ENCODE measurements around the gene SLC25A25.
"Not testable (repeated sequence)": the region's sequence is repeated elsewhere in the genome, so short reads cannot be mapped to it uniquely, and the experiment has no call there.

The SLC25A25 gene

DNA sequence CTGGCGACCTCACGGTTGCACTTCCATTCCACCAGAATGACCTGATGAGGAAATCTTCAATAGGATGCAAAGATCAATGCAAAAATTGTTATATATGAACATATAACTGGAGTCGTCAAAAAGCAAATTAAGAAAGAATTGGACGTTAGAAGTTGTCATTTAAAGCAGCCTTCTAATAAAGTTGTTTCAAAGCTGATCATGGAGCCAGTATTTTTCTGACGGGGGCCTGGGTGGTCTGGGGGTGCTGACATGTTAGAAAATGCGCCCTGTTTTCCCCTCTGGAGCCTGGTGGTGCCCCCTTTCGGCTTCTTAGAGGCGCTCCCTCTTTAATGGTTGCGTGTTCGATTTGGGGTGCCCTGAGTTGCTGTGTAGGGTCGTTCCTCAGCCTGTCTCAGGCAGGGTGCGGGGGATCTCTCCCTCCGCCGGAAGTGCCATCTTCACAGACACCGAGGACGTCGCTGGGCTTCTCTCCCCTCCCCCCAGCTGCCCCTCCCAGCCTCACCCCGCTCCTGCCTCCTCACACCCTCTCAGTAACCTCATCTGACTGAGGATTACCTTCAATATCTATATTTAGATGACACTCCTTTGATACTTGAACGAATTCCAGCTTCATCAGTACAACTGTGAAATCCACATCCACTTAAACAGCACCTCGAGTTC is 41.1 kb downstream of the SLC25A25 start:
- DNase-seq (ENCODE audit: low spot score) = no peak

DNA sequence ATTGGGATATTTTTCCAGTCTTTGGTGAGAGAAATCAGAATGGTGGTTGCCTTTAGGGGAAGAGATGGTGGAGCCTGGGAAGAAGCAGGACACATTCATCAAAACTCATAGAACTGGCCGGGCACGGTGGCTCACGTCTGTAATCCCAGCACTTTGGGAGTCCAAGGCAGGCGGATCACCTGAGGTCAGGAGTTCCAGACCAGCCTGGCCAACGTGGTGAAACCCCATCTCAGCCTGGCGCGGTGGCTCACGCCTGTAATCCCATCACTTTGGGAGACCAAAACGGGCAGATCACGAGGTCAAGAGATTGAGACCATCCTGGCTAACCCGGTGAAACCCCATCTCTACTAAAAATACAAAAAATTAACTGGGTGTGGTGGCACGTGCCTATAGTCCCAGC is 43.7 kb downstream of the SLC25A25 start:
- DNase-seq (ENCODE audit: low spot score) = not testable (repeated sequence)

DNA sequence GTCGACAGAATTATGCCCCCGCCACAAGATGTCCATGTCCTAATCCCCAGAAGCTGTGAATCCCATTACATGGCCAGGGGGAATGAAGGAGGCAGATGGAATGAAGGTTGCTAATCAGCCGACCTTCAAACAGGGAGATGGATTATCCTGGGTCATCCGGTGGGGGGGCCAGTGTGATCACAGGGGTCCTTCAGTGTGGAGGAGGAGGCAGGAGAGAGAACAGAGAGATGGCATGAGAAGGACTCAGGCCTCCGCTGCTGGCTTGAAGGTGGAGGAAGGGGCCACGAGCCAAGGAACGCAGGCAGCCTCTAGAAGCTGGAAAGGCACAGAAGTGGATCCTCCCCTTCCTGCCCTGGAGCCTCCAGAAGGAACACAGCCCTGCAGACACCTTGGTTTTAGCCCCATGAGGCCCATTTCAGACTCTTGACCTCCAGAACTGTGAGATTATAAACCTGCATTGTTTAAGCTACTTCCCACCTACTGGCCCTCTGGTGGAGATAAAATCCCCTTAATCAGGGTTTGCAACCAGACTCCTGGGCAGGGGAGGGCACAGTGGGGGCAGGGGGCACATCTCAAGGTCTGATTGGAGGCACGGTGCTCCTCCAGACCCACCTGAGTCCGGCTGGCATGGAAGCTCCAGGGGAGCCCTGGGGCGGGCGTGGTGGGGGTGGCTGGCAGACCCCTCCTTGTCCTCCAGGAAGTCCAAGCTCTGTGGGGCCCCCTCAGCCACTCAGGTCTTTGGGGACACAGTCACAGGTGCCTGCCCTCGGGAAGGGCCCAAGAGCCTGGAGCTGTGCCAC is 45.7 kb downstream of the SLC25A25 start:
- no peak for DNase-seq (ENCODE audit: low spot score)

DNA sequence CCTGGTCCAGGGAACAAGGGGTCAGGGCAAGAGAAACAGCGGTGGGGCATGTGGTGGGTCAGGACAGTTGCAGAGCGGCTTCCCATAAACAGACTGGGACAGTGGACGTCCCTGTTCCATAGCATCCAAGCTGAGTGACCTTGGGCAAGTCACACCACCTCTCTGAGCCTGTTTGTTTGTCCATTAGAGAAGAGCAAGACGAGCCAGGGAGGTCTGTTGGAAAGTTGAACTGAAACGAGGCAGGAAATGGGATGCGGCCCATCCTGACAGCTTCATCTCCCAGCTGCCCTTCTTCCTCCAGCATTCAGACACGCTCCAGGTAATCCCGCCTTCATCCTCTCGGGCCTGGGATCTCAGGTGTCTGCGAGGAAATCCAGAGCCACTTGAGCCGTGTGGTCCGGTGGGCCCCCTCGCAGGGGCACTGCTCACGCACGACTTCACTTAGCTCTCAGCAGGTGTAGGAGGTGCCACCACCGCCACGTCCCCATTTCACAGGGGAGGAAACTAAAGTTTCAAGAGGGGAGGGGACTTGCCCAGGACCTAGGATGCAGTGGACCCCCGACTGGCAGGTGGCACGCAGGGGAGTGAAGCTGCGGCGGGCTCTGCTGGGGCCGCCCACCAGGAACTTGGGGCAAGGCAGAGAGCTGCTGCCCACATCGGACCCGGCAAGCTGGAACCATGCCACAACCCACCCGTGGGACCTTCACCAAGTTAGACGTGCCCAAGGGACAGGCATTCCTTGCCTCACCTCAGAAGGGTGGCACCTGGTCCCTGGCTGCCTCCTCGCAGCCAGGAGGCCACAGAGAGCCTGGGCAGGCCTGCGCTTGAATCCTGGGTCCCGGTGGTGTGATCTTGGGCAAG is 46.5 kb downstream of the SLC25A25 start:
- DNase-seq (ENCODE audit: low spot score) = no peak

DNA sequence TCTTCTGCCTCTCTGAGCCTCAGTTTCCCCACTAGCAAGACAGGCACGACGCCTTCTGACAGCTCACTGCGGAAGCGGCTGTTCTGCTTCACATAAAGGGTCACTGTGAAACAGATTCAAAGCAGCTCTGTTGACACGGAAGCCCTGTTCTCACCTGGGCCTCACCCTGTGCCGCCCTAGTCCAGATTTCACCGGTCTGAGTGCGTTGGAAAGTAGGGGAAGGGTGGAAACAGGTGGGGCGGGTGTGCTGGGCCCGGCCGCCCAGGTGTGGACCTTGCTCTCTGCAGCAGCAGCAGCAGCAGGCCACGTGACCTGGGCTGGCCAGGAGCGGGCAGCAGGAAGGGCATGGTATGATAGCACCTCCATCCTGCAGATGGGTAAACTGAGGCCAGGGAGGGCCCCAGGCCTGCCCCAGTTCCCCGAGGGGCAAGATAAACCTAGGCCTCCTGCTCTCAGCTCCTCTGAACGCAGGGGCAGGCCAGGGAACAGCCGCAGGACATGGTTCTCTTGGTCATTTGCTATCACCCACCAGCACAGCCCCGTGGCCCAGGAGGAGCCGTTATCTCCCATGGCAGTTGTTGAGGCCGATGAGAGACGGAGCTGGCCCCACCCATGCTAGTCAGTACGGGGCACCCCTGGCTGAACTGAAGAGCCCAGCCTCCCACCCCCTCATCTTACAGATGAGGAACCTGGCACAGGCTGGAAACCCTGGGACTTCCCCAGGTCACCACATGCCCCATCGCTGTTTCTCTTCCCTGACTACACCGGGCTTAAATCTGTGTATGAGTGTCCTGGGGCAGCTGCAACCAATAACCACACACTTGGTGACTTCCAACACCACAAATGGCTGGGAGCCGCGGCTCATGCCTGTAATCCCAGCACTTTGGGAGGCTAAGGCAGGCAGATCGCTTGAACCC is 47.4 kb downstream of the SLC25A25 start:
- DNase-seq (ENCODE audit: low spot score) = no peak

DNA sequence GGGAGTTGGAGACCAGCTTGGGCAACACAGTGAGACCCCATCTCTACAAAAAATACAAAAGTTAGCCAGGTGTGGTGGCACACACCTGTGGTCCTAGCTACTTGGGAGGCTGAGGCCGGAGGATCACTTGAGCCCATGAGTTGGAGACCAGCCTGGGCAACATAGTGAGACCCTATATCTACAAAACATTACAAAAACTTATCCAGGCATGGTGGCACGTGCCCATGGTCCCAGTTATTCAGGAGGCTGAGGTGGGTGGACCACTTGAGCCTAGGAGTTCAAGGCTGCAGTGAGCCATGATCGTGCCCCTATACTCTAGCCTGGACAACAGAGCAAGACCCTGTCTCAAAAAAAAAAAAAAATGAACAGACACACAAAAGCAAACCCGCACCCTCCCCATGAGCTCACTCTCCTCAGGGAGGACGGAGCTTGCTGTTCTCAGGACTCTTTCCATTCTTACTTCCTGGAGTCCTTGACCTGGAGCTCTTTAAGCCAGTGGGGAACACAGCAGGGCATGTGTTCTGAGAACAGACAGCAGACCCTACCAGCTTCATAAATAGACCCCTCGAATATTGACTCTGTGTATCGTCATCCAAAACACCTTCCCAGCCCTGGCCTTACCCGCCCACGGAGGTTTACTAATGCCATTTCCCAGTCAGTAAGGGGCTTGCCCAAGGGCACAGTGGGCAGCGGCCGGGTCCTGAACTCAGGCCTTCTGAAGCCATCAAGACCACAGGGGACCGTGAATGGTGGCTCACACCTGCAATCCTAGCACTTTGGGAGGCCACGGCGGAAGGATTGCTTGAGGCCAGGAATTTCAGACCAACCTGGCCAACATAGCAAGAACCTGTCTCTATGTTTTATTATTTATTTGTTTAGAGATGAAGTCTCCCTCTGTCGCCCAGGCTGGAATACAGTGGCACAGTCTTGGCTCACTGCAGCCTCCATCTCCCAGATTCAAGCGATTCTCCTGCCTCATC is 48.4 kb downstream of the SLC25A25 start:
- DNase-seq (ENCODE audit: low spot score) = no peak

DNA sequence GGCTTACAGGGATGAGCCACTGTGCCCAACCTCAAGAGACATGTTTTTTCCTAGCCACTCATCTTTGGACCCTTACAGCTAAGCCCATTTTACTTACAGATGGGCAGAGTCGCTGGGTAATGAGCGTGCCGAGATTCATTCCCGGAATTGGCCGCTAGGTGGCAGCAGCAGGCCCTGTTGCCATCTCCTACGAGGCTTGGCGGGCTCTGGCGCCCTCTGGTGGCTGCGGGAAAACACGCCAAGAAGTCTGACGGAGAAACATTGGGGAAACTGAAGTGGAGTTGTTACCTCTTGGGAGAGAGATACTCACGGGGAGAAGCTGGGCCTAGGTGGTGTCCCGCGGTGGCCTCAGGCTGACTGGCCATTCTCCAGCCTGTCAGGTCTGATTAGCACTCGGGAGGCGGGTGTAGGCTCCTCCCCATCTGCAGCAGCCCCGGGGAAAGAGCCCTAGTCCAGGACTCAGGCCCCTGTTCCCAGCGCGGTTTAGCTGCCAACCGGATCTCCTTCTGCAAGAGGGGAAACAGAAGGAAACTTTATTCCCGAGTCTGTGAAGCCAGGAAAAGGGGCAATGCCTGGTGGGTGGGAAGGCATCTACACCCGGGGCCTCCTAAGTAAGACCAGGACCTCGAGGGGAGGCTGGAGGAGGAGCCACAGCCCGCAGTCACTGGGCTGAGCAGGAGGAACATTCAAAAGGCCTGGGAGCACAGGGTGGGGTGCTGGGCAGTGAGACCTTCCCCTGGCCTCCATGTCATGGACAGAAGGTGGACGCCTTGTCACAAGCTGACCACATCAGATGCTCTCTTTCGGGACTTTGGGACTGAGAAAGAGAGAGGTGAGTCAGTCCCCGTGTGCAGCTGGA is 49.8 kb downstream of the SLC25A25 start:
- DNase-seq (ENCODE audit: low spot score) = peak; percentile 91

DNA sequence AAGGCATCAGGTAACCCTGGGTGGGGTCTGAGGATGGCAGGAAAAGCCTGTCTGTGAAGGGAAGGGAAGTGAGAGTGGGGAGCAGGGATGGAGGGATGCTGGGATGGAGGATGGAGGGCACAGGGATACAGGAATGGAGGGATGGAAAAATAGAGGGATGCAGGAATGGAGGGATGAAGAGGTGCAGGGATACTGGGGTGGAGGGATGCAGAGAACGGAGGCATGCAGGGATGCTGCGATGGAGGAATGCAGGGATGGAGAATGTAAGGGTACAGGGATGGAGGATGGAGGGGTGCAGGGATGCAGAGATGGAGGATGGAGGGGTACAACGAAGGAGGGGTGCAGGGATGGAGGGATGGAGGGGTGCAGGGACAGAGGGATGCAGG is 50.4 kb downstream of the SLC25A25 start:
- no peak for DNase-seq (ENCODE audit: low spot score)

DNA sequence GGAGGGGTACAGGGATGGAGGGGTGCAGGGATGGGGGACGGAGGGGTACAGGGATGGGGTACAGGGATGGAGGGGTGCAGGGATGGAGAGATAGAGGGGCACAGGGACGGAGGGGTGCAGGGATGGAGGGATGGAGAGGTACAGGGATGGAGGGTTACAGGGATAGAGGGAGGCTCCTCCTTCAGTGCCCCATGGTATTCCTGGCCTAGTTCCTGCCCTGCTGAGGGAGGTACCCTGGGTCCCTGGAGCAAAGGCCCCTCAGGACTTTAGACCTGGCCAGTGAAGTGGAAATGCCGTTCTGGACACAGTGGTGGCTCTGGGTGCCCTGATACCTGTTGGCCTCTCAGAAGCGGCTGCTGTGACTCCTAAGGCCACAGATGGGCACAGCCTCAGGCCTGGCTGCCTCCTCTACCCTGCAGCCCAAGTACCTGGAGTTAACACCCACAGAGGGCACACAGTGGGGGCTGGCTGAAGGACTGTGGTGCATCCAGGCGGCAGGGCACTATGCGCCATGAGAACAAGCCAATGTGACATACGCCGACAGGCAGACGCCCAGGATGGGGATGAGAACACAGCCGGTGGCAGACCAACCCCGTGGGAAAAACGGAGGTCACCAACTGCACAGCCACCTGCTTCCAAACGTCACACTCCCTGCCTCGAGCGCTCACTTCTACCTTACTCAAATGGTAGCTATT is 51.1 kb downstream of the SLC25A25 start:
- no peak for DNase-seq (ENCODE audit: low spot score)

DNA sequence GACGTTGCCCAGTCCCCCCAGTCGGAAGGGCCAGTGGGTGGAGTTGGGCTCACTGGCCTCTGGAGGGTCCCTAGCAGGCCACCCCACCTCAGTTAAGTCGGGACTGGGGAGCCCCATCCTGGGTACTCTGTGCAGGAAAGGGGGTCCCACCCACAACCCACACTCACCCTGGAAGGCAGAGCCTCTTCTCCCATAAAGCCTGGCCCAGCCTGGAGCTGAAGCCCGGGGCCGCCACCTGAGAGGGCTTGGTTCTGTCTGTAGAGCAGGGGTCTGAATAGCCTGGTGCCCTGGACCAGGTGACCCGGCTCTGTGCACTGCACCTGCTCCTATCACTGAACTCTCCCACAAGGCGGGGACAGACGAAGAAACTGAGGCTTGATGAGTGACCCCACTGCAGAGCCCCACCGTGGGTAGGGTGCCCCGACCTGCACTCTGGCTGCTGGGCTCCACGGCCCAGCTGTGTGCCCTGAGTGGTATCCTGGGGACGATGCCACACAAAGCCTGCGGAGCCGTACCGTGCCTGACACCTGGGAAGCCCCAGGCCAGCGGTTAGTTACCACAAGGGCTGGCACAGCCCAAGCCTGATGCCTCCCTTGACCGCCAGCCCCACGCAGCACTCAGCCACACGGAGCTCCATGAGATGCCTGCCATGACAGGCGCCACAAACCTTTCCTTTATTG is 52.2 kb downstream of the SLC25A25 start:
- no peak for DNase-seq (ENCODE audit: low spot score)

DNA sequence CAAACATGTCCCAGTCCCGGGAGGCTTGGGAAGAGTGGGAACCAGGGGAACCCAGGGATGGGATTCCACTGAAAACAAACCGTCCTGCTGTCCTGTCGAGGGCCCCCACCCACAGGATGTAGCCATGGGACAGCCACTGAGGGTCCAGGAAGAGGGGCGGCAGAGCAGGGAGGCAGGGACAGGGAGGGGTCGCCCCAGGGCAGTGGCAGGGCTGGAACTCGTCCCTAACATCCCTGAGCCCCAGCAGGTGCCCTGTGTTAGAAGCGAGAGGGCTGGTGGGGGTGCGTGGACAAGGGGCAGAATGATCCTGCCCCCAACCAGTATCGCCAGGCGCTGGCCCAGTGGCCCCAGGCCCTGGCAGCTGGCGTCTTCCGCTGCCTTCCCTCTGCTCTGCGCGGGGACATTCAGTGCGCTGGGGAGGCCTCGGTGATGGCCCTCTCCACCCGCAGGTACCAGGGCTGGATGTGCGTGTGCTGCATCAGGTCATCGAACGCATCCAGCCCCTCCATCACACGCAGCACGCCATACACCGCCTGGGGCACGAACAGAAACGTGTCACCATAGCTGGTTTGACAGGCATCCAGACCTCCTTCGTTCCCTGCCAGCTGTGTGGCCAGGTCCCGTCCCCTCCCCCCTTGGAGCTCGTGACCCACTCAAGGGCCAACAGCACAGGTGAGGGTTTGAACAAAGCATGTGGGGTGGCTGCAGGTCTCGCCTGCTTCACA is 52.9 kb downstream of the SLC25A25 start:
- DNase-seq (ENCODE audit: low spot score) = no peak

DNA sequence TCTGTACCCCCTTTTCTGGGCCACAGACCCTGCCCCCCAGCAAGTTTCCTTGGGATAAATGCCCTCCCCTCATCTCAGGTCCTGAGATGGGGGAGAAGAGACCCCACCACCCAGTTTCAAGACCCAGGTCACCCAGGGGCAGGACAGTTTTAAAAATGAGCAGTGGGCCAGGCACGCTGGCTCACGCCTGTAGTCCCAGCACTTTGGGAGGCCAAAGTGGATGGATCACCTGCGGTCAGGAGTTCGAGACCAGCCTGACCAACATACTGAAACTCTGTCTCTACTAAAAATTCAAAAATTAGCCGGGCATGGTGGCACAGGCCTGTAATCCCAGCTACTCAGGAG is 53.4 kb downstream of the SLC25A25 start:
- no peak for DNase-seq (ENCODE audit: low spot score)

DNA sequence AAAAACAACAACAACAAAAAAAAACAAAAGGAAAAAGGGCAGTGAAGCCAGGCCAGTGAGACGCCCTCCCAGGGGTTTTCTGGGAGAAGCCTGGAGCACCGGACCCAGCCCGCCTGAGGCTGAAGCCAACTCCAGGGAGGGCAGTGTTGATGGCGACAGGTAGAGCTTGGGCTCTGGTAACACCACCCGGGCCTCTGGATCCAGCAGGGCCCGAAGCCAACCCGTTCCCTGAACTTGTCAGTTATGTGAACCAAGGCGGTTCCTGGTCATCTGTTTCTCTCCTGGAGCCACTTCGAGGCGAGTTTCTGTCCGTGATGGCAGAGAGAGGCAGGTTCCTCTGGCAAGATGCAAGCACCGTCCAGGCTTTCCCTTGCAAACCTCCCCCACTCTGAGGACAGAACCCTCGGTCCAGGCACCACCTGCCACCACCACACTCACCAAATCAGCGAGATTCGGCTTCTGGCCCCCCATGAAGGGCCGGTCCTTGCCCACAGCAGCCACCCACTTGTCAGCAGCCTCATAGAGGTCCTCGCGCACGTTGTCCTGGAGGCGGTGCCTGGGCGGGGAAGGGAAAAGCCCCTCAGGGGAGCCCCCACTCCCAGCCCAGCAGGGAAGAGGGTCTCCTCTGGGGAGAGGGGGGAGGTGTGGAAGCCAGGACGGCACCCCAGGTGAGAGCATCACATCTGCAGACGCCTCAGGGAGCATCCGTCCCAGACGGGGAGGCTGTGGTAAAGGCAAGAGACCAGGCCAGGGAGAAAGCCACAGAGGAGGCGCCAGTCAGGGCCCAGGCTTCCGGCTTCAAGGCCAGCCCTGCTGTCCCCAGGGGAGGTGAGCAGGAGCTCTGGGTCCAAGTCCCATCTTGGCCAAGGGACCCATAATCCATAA is 54.1 kb downstream of the SLC25A25 start:
- no peak for DNase-seq (ENCODE audit: low spot score)

DNA sequence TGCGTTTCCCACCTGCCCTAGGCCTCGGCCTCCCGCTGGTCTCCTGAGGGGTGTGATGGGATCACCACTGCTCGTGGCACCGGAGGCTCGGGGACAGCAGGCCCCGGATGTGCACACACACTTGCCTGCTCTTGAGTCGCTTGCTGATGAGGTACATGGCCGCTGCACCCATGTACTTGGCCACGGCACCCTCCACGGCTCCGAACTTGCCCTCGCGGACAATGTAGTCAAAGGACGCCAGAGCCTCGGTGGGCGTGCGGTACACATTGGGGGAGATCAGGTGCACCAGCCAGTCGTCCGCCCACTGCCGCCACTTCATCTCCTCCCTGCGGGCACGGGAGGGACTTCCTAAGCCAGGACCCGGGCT is 54.8 kb downstream of the SLC25A25 start:
- DNase-seq (ENCODE audit: low spot score) = no peak

DNA sequence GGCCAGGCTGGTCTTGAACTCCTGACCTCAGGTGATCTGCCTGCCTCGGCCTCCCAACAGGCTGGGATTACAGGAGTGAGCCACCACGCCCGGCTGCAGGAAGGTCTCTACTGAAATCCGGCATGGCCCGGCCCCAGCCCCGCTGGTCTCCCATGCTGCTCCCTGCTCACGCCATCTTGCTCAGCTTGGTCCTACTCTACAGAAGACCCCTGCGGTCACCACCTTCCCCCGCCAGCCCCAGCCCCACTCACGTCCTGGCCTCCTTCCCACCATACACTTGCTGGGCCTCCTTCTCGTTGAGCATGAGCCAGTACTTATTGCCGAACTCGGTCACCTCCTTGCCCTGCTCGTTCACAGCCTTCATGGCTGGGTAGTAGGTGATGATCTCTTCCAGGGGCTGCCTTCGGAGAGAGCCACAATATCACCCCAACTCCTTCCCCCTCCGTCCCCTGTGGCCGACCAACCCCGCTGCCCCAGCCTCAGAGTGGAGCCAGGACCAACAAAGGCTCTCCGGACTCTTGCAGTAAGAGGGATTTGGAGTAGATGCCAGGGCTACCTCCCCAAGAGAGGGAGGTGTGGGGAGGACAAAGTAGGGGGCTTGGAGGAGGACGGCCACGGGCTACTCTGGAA is 55.5 kb downstream of the SLC25A25 start:
- DNase-seq (ENCODE audit: low spot score) = no peak

DNA sequence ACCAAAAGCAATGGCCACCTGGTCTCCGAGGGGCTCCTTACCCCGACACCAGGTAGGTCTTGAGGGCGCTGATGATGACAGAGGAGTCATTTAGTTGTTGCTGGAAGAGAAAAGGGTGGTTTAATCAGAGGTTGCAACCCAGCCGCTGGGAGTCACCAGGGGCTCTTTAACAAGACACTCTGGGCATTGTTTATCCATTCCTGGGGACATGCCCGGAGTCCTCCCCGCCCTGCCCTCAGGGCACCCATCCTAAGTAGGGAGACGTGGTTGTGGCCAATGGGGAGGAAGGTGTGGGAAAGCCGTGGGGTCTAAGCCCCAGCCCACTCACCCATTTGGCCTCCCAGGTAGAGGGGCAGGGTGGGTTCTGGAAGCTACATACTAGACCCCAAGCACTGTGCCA is 56.4 kb downstream of the SLC25A25 start:
- no peak for DNase-seq (ENCODE audit: low spot score)
